Measurements from ENCODE around the gene ITGA8.
"Not testable (repeated sequence)": the region's sequence is repeated elsewhere in the genome, so short reads cannot be mapped to it uniquely, and the experiment has no call there.

ITGA8 gene

DNA sequence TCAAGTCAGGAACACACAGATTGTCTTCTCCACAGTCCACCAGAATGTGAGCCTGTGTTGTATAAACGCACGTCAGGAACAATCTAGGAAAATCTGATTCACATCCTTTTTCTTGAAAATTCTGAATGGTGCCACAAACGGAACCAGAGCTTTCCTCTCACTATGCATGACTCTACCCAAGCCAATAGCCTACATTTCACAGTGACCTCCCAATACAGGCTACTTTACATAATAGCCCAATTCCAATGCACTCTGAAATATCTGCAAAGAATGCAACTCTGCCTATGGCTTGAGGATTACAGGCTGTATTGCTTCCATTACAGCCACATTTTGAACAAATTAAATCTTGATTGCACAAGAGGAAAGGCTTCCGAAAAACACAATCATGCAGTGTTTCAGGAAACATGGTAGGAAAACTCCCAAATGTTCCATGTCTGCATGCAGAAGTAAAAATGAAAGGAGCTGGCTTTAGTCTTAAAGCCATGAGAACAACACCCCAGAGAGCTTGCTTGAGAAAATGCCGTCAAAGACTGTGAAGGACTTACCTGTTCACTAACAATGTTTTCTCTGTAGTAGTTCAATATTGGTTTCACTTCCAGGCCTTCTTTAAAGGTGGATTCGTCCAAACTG lies 113.9 kb downstream of the ITGA8 start:
- DNase-seq, result no peak

GRCh38 chr10:15603446-15604011 lies 116.2 kb downstream of the ITGA8 start:
- DNase-seq, result no peak

- no peak for DNase-seq
Measured at GRCh38 chr10:15601819-15602218, 117.9 kb downstream of the ITGA8 start.

DNA sequence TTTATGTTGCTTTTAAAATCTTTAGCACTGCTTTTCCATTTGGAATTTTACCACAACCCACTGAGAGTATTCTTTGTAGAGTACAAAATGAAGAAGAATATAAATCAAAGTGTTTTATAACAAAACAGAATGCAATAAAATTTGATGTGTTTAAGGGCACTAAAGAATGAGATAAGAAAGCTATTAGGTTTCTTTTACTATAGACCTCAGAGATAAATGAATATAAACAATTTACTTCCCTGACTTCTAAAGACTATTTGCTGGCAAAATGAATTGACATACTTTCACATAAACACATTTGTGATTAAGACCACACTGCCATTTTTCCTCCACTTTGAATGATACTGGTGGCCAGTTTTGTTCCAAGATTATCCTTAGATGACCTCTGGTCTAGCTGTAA lies 124.5 kb downstream of the ITGA8 start:
- no peak for DNase-seq

DNA sequence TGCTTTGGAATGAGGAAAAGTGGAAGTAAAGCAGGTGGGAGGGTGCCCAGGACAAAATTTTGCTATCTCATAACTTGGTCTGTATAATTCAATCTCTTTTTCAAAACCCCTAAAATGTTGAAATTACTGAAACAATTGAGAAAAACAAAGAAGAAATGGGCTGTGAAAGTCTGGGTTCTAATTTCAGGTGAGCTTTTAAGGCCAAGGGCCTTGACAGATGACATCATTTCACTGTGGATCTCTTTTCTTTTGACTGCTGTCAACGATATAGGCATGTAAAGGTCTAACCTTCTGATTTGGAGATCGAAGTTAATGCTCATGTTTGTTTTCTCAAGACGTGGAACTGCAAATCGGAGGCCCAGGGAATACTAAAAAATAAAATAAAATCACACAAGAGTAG lies 127.8 kb downstream of the ITGA8 start:
- no peak for DNase-seq

GRCh38 chr10:15591431-15591830 lies 128.3 kb downstream of the ITGA8 start:
- no peak for DNase-seq

GRCh38 chr10:15588635-15589508 lies 130.8 kb downstream of the ITGA8 start:
- no peak for DNase-seq

DNA sequence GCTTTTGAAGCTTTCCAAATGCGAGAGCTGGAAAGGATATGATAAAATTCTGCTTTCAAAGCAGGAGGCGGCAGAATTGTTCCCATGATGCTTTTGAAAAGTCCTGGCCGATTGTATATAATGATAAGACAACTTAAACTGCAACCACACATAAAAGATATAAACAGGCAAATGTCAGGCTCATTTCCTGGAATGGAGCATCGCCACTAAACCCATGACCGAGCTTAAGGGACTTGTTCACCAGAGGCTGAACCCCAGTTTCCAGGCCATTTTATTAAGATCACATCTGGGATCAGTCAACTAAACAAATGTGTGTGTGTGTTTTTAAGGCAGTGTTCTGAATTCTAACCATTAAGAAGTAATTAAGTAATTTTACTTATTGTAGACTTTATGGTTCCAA lies 131.6 kb downstream of the ITGA8 start:
- no peak for DNase-seq

- no peak for DNase-seq
Measured at GRCh38 chr10:15587271-15587670, 132.5 kb downstream of the ITGA8 start.

DNA sequence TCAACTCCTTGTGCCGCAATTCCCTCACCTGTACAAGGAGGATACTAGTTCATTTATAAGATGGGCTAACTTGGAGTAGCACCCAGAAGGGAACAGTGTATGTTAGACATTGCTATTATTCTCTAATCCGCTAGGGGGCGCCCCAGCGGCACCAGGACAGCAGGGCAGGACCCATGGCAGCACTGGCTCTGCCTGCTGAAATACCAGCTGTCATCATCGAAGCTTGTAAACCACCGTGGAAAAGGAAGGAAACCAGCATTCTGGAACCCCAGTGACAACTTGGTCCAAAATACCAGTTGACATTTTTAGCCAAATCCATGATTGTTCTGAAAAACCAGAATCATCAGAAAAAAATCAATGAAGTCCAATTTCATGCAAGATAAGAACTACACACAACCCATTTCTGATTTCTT lies 134.4 kb downstream of the ITGA8 start:
- DNase-seq, result no peak

GRCh38 chr10:15582972-15583371 lies 136.8 kb downstream of the ITGA8 start:
- not testable (repeated sequence) for DNase-seq

GRCh38 chr10:15579605-15580004 lies 140.1 kb downstream of the ITGA8 start:
- DNase-seq, result no peak

DNA sequence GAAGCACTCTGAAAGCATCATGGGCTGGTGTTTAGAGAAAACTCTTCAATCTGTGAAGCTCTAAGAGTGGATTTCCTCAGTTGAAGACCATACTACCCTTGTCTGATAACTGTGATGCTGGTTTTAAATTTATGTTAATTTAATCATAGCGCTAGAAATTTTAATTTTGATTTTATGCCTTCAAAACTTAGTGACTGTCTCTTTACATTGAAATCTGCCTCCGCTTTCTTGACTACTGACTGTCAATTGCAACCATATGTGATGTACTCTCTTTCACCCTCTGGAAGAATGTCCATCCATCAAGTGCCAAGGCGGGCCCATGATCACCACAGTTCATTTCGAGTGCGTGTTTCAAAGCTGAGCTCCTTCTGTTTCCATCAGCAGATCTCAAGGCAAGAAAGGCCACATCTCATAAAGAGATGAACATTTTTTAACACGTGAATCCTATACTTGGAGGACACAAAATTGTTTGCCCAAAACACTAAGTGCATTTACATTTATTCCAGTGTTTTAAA lies 147.1 kb downstream of the ITGA8 start:
- no peak for DNase-seq

DNA sequence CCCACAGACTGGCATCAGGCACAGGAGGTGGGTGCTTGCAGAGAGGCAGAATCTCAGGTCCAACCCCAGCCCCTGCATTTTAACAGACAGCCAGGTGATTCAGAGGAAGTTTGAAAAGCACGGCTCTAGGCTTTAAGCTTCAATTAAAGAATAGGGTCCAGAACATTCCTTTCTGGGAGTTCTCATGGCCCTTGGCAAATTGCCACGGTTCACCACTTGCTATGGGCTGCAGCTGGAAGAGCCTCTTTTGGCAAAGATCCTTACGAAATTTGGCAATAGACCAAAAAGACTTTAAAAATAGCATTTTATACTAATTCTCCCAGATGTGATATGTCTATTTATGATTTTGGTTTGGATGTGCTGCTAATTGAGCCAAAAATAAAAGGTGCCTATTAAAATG lies 148.1 kb downstream of the ITGA8 start:
- DNase-seq, result no peak

DNA sequence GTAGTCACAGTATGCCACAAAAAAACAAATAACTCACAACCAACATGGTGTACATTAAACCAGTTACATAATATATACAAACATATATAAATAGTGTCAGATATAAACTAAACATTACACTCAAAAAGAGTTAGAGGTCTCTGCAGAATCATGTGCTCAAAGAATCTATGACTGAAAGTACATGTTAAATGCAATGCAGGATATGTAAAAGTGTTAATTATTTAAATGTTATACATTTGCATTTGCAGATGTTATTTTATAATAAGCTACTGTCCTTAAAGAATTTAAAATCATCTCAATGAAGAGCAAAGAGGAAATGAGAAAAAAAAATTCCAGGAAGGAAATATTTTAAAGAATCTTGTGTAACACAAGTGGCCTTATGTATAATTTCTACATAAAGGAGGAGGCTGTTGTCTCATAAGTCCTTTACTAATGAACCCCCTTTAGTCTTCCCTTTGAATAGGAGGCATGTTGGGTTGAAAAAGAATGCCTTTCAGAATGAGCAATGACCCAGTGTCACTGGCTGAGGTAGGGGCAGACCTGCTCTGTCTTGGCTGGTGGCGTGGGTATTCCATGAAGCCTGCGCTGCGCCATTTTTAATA lies 148.9 kb downstream of the ITGA8 start:
- no peak for DNase-seq

GRCh38 chr10:15567952-15568351 lies 151.8 kb downstream of the ITGA8 start:
- DNase-seq, result no peak

- no peak for DNase-seq
Measured at GRCh38 chr10:15563246-15563645, 156.5 kb downstream of the ITGA8 start.

- no peak for DNase-seq
Measured at GRCh38 chr10:15562578-15562977, 157.1 kb downstream of the ITGA8 start.

DNA sequence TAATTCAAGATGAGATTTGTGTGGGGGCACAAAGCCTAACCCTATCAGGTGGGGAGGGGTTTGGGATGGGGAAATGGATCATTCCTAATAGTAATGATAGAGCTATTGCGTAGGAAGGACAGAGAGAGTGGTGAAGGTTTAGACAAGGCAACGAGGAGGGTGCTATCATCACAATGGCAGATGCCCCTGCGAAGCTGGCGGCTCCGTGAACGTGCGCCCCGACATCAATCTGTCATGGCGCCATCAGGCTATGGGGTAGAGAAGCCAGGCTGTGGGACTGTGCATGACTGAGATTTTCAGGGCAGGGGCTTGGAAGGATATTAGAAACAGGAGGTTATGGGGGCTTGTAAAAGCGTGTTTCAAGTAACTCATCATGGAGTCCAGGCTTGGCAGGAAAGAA lies 157.6 kb downstream of the ITGA8 start:
- no peak for DNase-seq

GRCh38 chr10:15558136-15558535 lies 161.6 kb downstream of the ITGA8 start:
- no peak for DNase-seq

- DNase-seq, result not testable (repeated sequence)
Measured at GRCh38 chr10:15557168-15557567, 162.6 kb downstream of the ITGA8 start.

- no peak for DNase-seq
Measured at GRCh38 chr10:15550950-15551349, 168.8 kb downstream of the ITGA8 start.

DNA sequence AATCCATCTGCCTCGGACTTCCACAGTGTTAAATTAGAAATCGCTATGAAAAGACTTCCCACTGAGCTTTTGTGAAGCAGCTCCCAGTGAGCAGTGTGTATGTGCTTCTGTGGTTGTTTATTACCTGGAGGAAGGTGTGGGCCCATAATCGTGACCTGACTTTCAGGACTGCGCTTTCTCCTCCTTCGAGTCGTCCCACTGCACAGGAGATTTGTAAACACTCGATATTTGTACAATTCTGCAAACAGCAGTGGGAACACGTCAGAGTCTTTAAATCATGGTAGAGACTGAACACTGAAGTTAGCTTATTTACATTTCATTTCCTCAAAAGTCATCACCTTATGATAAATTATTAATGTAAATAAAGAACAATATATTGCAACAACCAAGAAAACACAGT lies 171.4 kb downstream of the ITGA8 start:
- DNase-seq, result no peak

- DNase-seq, result no peak
Measured at GRCh38 chr10:15546606-15547005, 173.1 kb downstream of the ITGA8 start.
